Spinal cord (tissue), 10 donors: Measurements from ENCODE around the gene HDAC11. TPM values are rescaled to one million over a fixed set of nuclear protein-coding genes. Genes with fewer than 3 reads are reported as not detected.

ENCODE experiments used
- DNase-seq, 6 donors: peaks; one replicate each; pipeline versions ENCODE4 v3.0.0 to v3.0.0-alpha.2; 2013 to 2015; ENCODE audit warnings: low spot score in 6 of 6, low read depth in 4 of 6
- H3K27ac ChIP-seq: one replicate; pipeline ENCODE4 v1.5.1; 2013; ENCODE audit warnings: low read depth, low read length, control low read depth
- H3K27me3 ChIP-seq: one replicate; pipeline ENCODE4 v1.6.1; 2013; ENCODE audit warnings: low read length; ENCODE audit not compliant: control insufficient read depth, insufficient read depth
- H3K36me3 ChIP-seq: one replicate; pipeline ENCODE4 v1.6.1; 2013; ENCODE audit warnings: low read length; ENCODE audit not compliant: control insufficient read depth, insufficient read depth
- H3K4me1 ChIP-seq: one replicate; pipeline ENCODE4 v1.6.1; 2013; ENCODE audit warnings: low read length; ENCODE audit not compliant: control insufficient read depth, insufficient read depth
- H3K4me3 ChIP-seq: one replicate; pipeline ENCODE4 v1.5.1; 2013; ENCODE audit warnings: low read depth, low read length, control low read depth
- H3K9me3 ChIP-seq: one replicate; pipeline ENCODE4 v1.6.1; 2013; ENCODE audit warnings: low read length; ENCODE audit not compliant: control insufficient read depth, insufficient read depth
- WGBS: methylation state at CpG from one replicate; pipeline ENCODE4 v1.1.5; 2013; ENCODE audit warnings: missing lambda C conversion rate; ENCODE audit not compliant: insufficient coverage; 5-methylcytosine and 5-hydroxymethylcytosine counted together
- polyA plus RNA-seq, 2 donors: library from polyadenylated mRNA; unstranded; fragments of 120-200 nt; gene quantifications; one replicate each; pipeline ENCODE4 v1.2.1, GENCODE V29; 2013; ENCODE audit not compliant: insufficient read length in 2 of 2
- total RNA-seq, 2 donors: library from RNA; depleted of rRNA in 1 of 2; stranded (reverse); fragments of 120-200 nt in 1 of 2; fragments of >200 nt in 1 of 2; gene quantifications; one replicate each; pipeline versions ENCODE4 v1.2.3 to v1.2.4, GENCODE V29; 2013 to 2014
- donor health status: healthy.

HDAC11 gene
- total and polyA plus RNA-seq, 4 donors = 18.9 to 39.8 (median 27.8) TPM

DNA sequence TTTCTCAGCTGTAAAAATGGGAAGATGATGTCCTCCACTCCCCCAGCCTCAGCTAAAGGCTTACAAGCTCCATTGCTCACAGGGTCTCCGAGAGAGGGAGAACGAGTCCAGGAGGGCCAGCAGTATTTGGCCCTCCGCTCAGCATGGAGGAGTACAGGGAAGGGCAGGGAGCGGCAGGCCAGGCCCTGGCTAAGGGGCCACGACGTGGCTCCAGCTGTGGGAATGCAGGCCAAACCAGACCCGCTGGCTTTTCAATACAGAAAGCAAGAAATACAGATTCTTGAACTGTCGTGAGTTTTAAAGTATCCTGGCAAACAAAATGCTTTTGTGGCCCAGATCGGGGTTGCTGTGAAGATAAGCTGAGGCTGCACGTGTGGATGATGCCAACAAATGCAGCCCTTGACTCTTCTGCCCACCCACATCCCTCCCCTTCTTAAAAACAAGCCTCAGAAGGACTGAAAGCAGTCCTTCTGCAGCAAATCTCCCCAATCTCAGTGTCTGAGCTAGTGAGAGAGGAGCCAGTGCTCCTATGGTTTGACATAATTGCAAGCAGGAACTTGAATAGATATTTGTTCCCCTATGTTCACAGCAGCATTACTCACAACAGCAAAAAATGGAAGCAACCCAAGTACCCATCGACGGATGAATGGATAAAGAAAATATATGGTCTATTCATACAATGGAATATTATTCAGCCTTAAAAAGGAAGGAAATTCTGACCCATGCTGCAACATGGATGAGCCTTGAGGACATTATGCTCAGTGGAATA, 50.3 kb downstream of the HDAC11 start:
- H3K36me3 ChIP-seq = no peaks in the 10 kb centered on the region
- no peaks in the 10 kb centered on the region for H3K9me3 ChIP-seq
- peak overlapping the region; percentile 47 for H3K27ac ChIP-seq
- DNase-seq = peak in 1 of 6 donors; percentile 39
- no peaks in the 10 kb centered on the region for H3K27me3 ChIP-seq
- WGBS = 50% methylated on average over 10 of the region's 12 CpGs
- no peak overlapping the region for H3K4me3 ChIP-seq
- H3K4me1 ChIP-seq = peaks cover 65% of the 10 kb centered on the region

GRCh38 chr3:13532085-13532484, 52.0 kb downstream of the HDAC11 start:
- Histone ChIP-seq H3K36me3 (no peaks in the 10 kb centered on the region), H3K27me3 (no peaks in the 10 kb centered on the region), H3K4me3 (no peak overlapping the region), H3K9me3 (no peaks in the 10 kb centered on the region), H3K4me1 (peaks cover 70% of the 10 kb centered on the region), H3K27ac (no peak overlapping the region)
- no peak for DNase-seq
- WGBS = 72% methylated on average over 4 of the region's 9 CpGs

GRCh38 chr3:13532631-13533030, 52.5 kb downstream of the HDAC11 start:
- Histone ChIP-seq H3K4me1 (peaks cover 70% of the 10 kb centered on the region), H3K4me3 (no peak overlapping the region), H3K27ac (no peak overlapping the region), H3K36me3 (no peaks in the 10 kb centered on the region), H3K9me3 (no peaks in the 10 kb centered on the region), H3K27me3 (no peaks in the 10 kb centered on the region)
- WGBS = 83% methylated on average over 2 of the region's 5 CpGs
- no peak for DNase-seq

DNA sequence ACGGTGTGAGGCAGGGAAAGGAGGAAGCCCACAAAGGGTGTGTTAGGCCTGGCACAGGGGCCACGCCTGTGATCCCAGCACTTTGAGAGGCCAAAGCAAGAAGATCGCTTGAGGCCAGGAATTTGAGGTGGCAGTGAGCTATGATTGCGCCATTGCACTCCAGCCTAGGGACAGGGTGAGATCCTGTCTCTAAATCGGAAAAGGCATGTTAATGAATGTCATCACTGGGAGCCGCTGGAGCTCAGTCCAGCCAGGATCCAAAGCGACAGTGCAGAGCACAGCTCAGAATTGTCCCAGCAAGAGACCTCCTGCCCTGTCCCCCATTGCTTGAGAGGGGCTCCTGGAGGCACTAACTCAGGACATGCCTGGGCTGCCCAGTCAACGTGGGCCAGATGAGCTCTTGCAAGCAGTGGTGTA, 53.8 kb downstream of the HDAC11 start:
- H3K36me3 ChIP-seq = no peaks in the 10 kb centered on the region

DNA sequence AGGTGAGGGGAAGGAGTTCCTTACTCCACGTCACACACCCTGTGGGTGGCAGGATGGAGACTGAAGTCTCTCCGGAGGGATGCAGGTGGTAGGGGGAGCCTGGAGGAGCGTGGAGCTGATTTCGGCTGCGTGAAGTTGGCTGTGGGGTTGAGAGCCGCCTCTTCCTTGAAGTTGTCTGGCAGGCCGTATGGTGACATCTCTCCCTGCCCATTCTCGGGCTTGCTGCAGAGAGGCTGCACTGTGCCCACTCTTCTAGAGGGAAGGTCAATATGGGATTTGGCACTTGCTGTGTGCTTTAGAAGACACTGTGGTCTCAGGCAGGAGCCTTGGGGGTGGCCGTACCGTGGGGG, 55.4 kb downstream of the HDAC11 start:
- H3K36me3 ChIP-seq = no peaks in the 10 kb centered on the region
- WGBS = 71% methylated on average over 8 of the region's 10 CpGs
- peak in 1 of 6 donors; percentile 42 for DNase-seq
- no peaks in the 10 kb centered on the region for H3K27me3 ChIP-seq
- H3K4me3 ChIP-seq = no peak overlapping the region
- no peaks in the 10 kb centered on the region for H3K9me3 ChIP-seq
- peaks cover 47% of the 10 kb centered on the region for H3K4me1 ChIP-seq
- H3K27ac ChIP-seq = peak overlapping the region; percentile 61

More for the DNA sequence above, 53.8 kb downstream of the HDAC11 start:
- peaks cover 61% of the 10 kb centered on the region for H3K4me1 ChIP-seq
- H3K9me3 ChIP-seq = no peaks in the 10 kb centered on the region
- H3K4me3 ChIP-seq = no peak overlapping the region
- 84% methylated on average over 8 of the region's 8 CpGs for WGBS
- no peaks in the 10 kb centered on the region for H3K27me3 ChIP-seq
- H3K27ac ChIP-seq = no peak overlapping the region
- DNase-seq = no peak

- WGBS = 50% methylated on average over 8 of the region's 9 CpGs
- H3K4me3 ChIP-seq = no peak overlapping the region
- no peaks in the 10 kb centered on the region for H3K9me3 ChIP-seq
- no peaks in the 10 kb centered on the region for H3K36me3 ChIP-seq
- peak in 5 of 6 donors; percentile 52 to 95 (median 67) for DNase-seq
- no peaks in the 10 kb centered on the region for H3K27me3 ChIP-seq
- peaks cover 47% of the 10 kb centered on the region for H3K4me1 ChIP-seq
- H3K27ac ChIP-seq = peak overlapping the region; percentile 61
These were observed 55.8 kb downstream of the HDAC11 start for GRCh38 chr3:13535905-13536304.

GRCh38 chr3:13536432-13536831, 56.3 kb downstream of the HDAC11 start:
- WGBS = 86% methylated on average over 3 of the region's 3 CpGs
- Histone ChIP-seq H3K36me3 (no peaks in the 10 kb centered on the region), H3K9me3 (no peaks in the 10 kb centered on the region), H3K4me3 (no peak overlapping the region), H3K27ac (peak overlapping the region; percentile 61), H3K4me1 (peaks cover 43% of the 10 kb centered on the region), H3K27me3 (no peaks in the 10 kb centered on the region)
- no peak for DNase-seq

DNA sequence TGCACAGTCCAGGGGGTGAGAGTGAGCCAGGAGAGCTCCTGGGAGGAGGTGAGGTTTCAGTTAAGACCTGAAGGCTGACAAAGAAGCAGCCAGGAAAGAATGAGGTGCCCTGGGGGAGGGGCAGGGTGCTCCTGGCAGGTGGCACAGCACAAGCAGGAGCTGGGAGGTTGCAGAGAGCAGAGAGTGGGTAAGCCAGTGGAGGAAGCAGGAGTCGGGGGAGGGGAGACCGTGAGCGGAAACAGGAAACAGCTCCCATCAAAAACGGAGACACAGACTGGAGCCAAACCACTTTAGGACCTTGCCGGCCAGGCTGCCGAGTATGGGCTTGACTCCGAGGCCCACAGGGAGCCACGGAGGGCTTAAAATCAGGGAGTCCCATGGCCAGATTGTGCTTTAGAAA, 56.7 kb downstream of the HDAC11 start:
- Histone ChIP-seq H3K36me3 (no peaks in the 10 kb centered on the region), H3K9me3 (no peaks in the 10 kb centered on the region), H3K27me3 (no peaks in the 10 kb centered on the region), H3K27ac (no peak overlapping the region), H3K4me1 (peaks cover 43% of the 10 kb centered on the region), H3K4me3 (no peak overlapping the region)
- no peak for DNase-seq
- 44% methylated on average over 8 of the region's 8 CpGs for WGBS

- Histone ChIP-seq H3K9me3 (no peaks in the 10 kb centered on the region), H3K36me3 (no peaks in the 10 kb centered on the region), H3K27me3 (no peaks in the 10 kb centered on the region), H3K4me3 (no peak overlapping the region), H3K27ac (no peak overlapping the region), H3K4me1 (peaks cover 43% of the 10 kb centered on the region)
- WGBS = 94% methylated on average over 5 of the region's 6 CpGs
- DNase-seq = no peak
These were observed 57.3 kb downstream of the HDAC11 start for GRCh38 chr3:13537244-13537908.

DNA sequence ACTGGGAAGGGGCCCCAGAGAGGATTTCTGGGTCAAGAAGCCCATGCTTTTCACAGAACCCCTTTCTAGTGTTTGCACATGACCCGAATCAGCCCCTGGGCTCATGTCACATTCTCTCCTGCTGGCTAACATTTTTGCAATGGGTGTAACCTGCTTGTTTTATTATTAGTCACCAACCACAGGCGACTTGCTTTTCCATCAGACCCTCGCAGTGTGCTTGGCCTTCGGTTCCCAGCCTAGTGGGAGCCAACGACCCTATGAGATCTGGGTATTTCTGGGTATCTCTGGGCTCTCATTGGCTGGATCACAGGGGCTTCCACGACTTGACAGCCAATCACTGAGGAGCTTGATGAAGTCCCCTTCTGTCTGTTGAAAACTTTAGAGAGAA, 57.8 kb downstream of the HDAC11 start:
- Histone ChIP-seq H3K9me3 (no peaks in the 10 kb centered on the region), H3K27me3 (no peaks in the 10 kb centered on the region), H3K4me3 (no peak overlapping the region), H3K27ac (no peak overlapping the region), H3K36me3 (no peaks in the 10 kb centered on the region), H3K4me1 (peaks cover 38% of the 10 kb centered on the region)
- WGBS = 79% methylated on average over 5 of the region's 6 CpGs
- no peak for DNase-seq
